ENCODE measurements around the gene PDE4D. TPM values are rescaled to one million over a fixed set of nuclear protein-coding genes. Genes with fewer than 3 reads are reported as not detected.
"Not testable (repeated sequence)": the region's sequence is repeated elsewhere in the genome, so short reads cannot be mapped to it uniquely, and the experiment has no call there.

PDE4D gene
- total RNA-seq, 1 experiment from 2014 or later, result 6.3 TPM

- H3K4me3 ChIP-seq; H3K4me1 ChIP-seq (replicated peaks); DNase-seq (ENCODE audit: low read depth in 1 of 2, low spot score in 2 of 2); H3K36me3 ChIP-seq; H3K27me3 ChIP-seq (replicated peaks); H3K27ac ChIP-seq; H3K9me3 ChIP-seq (replicated peaks): not testable (repeated sequence)
Measured at GRCh38 chr5:59302509-59302908, 591.0 kb downstream of the PDE4D start.

GRCh38 chr5:59301727-59302126, 591.8 kb downstream of the PDE4D start:
- peaks cover 4% of the 10 kb centered on the region; the same call in 1 of the 2 replicates for H3K4me1 ChIP-seq (replicated peaks)
- no peaks in the 10 kb centered on the region for H3K27me3 ChIP-seq (replicated peaks)
- H3K36me3 ChIP-seq, result no peaks in the 10 kb centered on the region
- no peak overlapping the region for H3K27ac ChIP-seq
- no peak for DNase-seq (ENCODE audit: low read depth in 1 of 2, low spot score in 2 of 2)
- no peaks in the 10 kb centered on the region for H3K9me3 ChIP-seq (replicated peaks)
- no peak overlapping the region for H3K4me3 ChIP-seq

GRCh38 chr5:59300930-59301329, 592.6 kb downstream of the PDE4D start:
- no peak for DNase-seq (ENCODE audit: low read depth in 1 of 2, low spot score in 2 of 2)
- Histone ChIP-seq H3K36me3 (no peaks in the 10 kb centered on the region), H3K27ac (no peak overlapping the region), H3K4me3 (no peak overlapping the region), H3K9me3 (replicated peaks) (no peaks in the 10 kb centered on the region), H3K4me1 (replicated peaks) (peaks cover 7% of the 10 kb centered on the region), H3K27me3 (replicated peaks) (no peaks in the 10 kb centered on the region)

- H3K36me3 ChIP-seq, result no peaks in the 10 kb centered on the region
- H3K9me3 ChIP-seq (replicated peaks), result no peaks in the 10 kb centered on the region
- DNase-seq (ENCODE audit: low read depth in 1 of 2, low spot score in 2 of 2), result no peak
- no peaks in the 10 kb centered on the region for H3K27me3 ChIP-seq (replicated peaks)
- H3K27ac ChIP-seq, result no peak overlapping the region
- peaks cover 7% of the 10 kb centered on the region for H3K4me1 ChIP-seq (replicated peaks)
- H3K4me3 ChIP-seq, result no peak overlapping the region
Measured at GRCh38 chr5:59299006-59299405, 594.5 kb downstream of the PDE4D start.

GRCh38 chr5:59296317-59297264, 596.9 kb downstream of the PDE4D start:
- Histone ChIP-seq H3K27ac (peak overlapping the region; percentile 67), H3K4me1 (replicated peaks) (peaks cover 7% of the 10 kb centered on the region), H3K4me3 (peak overlapping the region; percentile 27), H3K36me3 (no peaks in the 10 kb centered on the region), H3K27me3 (replicated peaks) (no peaks in the 10 kb centered on the region), H3K9me3 (replicated peaks) (no peaks in the 10 kb centered on the region)
- peak in 1 of 2 experiments; percentile 62 for DNase-seq (ENCODE audit: low read depth in 1 of 2, low spot score in 2 of 2)

GRCh38 chr5:59293700-59294099, 599.8 kb downstream of the PDE4D start:
- no peaks in the 10 kb centered on the region for H3K9me3 ChIP-seq (replicated peaks)
- H3K27me3 ChIP-seq (replicated peaks), result no peaks in the 10 kb centered on the region
- H3K27ac ChIP-seq, result no peak overlapping the region
- no peaks in the 10 kb centered on the region for H3K36me3 ChIP-seq
- no peak overlapping the region for H3K4me3 ChIP-seq
- no peak for DNase-seq (ENCODE audit: low read depth in 1 of 2, low spot score in 2 of 2)
- H3K4me1 ChIP-seq (replicated peaks), result peaks cover 3% of the 10 kb centered on the region

GRCh38 chr5:59291941-59292340, 601.6 kb downstream of the PDE4D start:
- no peak overlapping the region for H3K4me3 ChIP-seq
- no peak for DNase-seq (ENCODE audit: low read depth in 1 of 2, low spot score in 2 of 2)

GRCh38 chr5:59287884-59288283, 605.6 kb downstream of the PDE4D start:
- H3K9me3 ChIP-seq (replicated peaks), result no peaks in the 10 kb centered on the region
- no peaks in the 10 kb centered on the region for H3K27me3 ChIP-seq (replicated peaks)
- DNase-seq (ENCODE audit: low read depth in 1 of 2, low spot score in 2 of 2), result no peak
- no peaks in the 10 kb centered on the region for H3K4me1 ChIP-seq (replicated peaks)
- no peak overlapping the region for H3K27ac ChIP-seq
- no peak overlapping the region for H3K4me3 ChIP-seq
- no peaks in the 10 kb centered on the region for H3K36me3 ChIP-seq

More at GRCh38 chr5:59291941-59292340, 601.6 kb downstream of the PDE4D start:
- no peaks in the 10 kb centered on the region for H3K27me3 ChIP-seq (replicated peaks)
- H3K9me3 ChIP-seq (replicated peaks), result no peaks in the 10 kb centered on the region
- no peak overlapping the region for H3K27ac ChIP-seq
- H3K36me3 ChIP-seq, result no peaks in the 10 kb centered on the region
- peaks cover 3% of the 10 kb centered on the region for H3K4me1 ChIP-seq (replicated peaks)

GRCh38 chr5:59287361-59287760, 606.2 kb downstream of the PDE4D start:
- Histone ChIP-seq H3K27me3 (replicated peaks) (no peaks in the 10 kb centered on the region), H3K27ac (no peak overlapping the region), H3K36me3 (no peaks in the 10 kb centered on the region), H3K4me1 (replicated peaks) (no peaks in the 10 kb centered on the region), H3K4me3 (no peak overlapping the region), H3K9me3 (replicated peaks) (no peaks in the 10 kb centered on the region)
- no peak for DNase-seq (ENCODE audit: low read depth in 1 of 2, low spot score in 2 of 2)

GRCh38 chr5:59286510-59286909, 607.0 kb downstream of the PDE4D start:
- Histone ChIP-seq H3K4me1 (replicated peaks) (no peaks in the 10 kb centered on the region), H3K36me3 (no peaks in the 10 kb centered on the region), H3K4me3 (no peak overlapping the region), H3K27me3 (replicated peaks) (no peaks in the 10 kb centered on the region), H3K9me3 (replicated peaks) (no peaks in the 10 kb centered on the region), H3K27ac (no peak overlapping the region)
- no peak for DNase-seq (ENCODE audit: low read depth in 1 of 2, low spot score in 2 of 2)

- Histone ChIP-seq H3K4me1 (replicated peaks) (no peaks in the 10 kb centered on the region), H3K27ac (no peak overlapping the region), H3K27me3 (replicated peaks) (no peaks in the 10 kb centered on the region), H3K9me3 (replicated peaks) (no peaks in the 10 kb centered on the region), H3K4me3 (no peak overlapping the region), H3K36me3 (no peaks in the 10 kb centered on the region)
- no peak for DNase-seq (ENCODE audit: low read depth in 1 of 2, low spot score in 2 of 2)
Measured at GRCh38 chr5:59285300-59286016, 608.1 kb downstream of the PDE4D start.

GRCh38 chr5:59282726-59283125, 610.8 kb downstream of the PDE4D start:
- H3K27me3 ChIP-seq (replicated peaks), result no peaks in the 10 kb centered on the region
- H3K36me3 ChIP-seq, result no peaks in the 10 kb centered on the region
- H3K4me1 ChIP-seq (replicated peaks), result no peaks in the 10 kb centered on the region
- no peak overlapping the region for H3K4me3 ChIP-seq
- H3K27ac ChIP-seq, result no peak overlapping the region
- no peaks in the 10 kb centered on the region for H3K9me3 ChIP-seq (replicated peaks)
- no peak for DNase-seq (ENCODE audit: low read depth in 1 of 2, low spot score in 2 of 2)

GRCh38 chr5:59279979-59280378, 613.5 kb downstream of the PDE4D start:
- no peak overlapping the region for H3K4me3 ChIP-seq
- H3K27me3 ChIP-seq (replicated peaks), result no peaks in the 10 kb centered on the region
- DNase-seq (ENCODE audit: low read depth in 1 of 2, low spot score in 2 of 2), result no peak
- H3K9me3 ChIP-seq (replicated peaks), result no peaks in the 10 kb centered on the region
- H3K27ac ChIP-seq, result no peak overlapping the region
- H3K36me3 ChIP-seq, result no peaks in the 10 kb centered on the region
- peaks cover 9% of the 10 kb centered on the region for H3K4me1 ChIP-seq (replicated peaks)

- Histone ChIP-seq H3K27me3 (replicated peaks) (no peaks in the 10 kb centered on the region), H3K9me3 (replicated peaks) (no peaks in the 10 kb centered on the region), H3K36me3 (no peaks in the 10 kb centered on the region), H3K4me1 (replicated peaks) (peaks cover 9% of the 10 kb centered on the region), H3K4me3 (no peak overlapping the region), H3K27ac (no peak overlapping the region)
- DNase-seq (ENCODE audit: low read depth in 1 of 2, low spot score in 2 of 2), result no peak
Measured at GRCh38 chr5:59276917-59277372, 616.6 kb downstream of the PDE4D start.

Measured in SJSA1 (cell line).